D721Med (cell line): ENCODE data around the gene LUM.

Source experiments
- DNase-seq: peaks from one replicate; pipeline ENCODE4 v3.0.0; 2011; ENCODE audit warnings: low spot score; ENCODE audit not compliant: insufficient read length
- FAIRE-seq: peaks from 2 replicates; lab custom pipeline; 2011; peaks lifted over from hg19 to GRCh38; lab: Jason Lieb, UNC
- CTCF ChIP-seq: IDR thresholded peaks from 2 replicates; pipeline ENCODE4 v1.5.1; 2012; ENCODE audit warnings: mild to moderate bottlenecking, control low read depth; ENCODE audit not compliant: insufficient read depth; ENCODE audit errors: missing control alignments

Gene LUM

GRCh38 chr12:91127306-91127705 is 16.0 kb upstream of the LUM start:
- no peak for TF ChIP-seq CTCF
- DNase-seq = no peak
- FAIRE-seq = no peak

GRCh38 chr12:91126516-91126915 is 15.2 kb upstream of the LUM start:
- FAIRE-seq (no peak), DNase-seq (no peak)
- TF ChIP-seq CTCF = no peak

GRCh38 chr12:91123236-91123916 is 12.1 kb upstream of the LUM start:
- no peak for DNase-seq

GRCh38 chr12:91120781-91121180 is 9.5 kb upstream of the LUM start:
- no peak for FAIRE-seq
- no peak for DNase-seq
- no peak for TF ChIP-seq CTCF

More at GRCh38 chr12:91123236-91123916, 12.1 kb upstream of the LUM start:
- peak; percentile 11 for FAIRE-seq
- TF ChIP-seq CTCF = no peak

- no peak for DNase-seq
- no peak for FAIRE-seq
- TF ChIP-seq CTCF = no peak
Observed at GRCh38 chr12:91119089-91119488, 7.8 kb upstream of the LUM start.

- no peak for TF ChIP-seq CTCF
Observed at GRCh38 chr12:91113621-91114020, 2.3 kb upstream of the LUM start.

GRCh38 chr12:91110311-91110924 is 876 bp downstream of the LUM start:
- no peak for DNase-seq
- TF ChIP-seq CTCF = no peak
- no peak for FAIRE-seq

More at GRCh38 chr12:91113621-91114020, 2.3 kb upstream of the LUM start:
- DNase-seq = no peak
- no peak for FAIRE-seq
